GM21529 (cell line): ENCODE data around the gene TRERF1.
A peak's percentile ranks its signal among the peaks of the same experiment; 100 is the strongest.

Source experiments
- ATAC-seq: cut with Tn5 transposase; IDR thresholded peaks from one replicate; pipeline ENCODE4 v1.9.1; 2021; ENCODE audit not compliant: unreplicated experiment

Gene TRERF1

GRCh38 chr6:42424906-42425474 lies 26.7 kb downstream of the TRERF1 start:
- no peak for ATAC-seq

- ATAC-seq: peak; percentile 78
Measured at GRCh38 chr6:42423244-42423643, 28.5 kb downstream of the TRERF1 start.

- ATAC-seq: no peak
Measured at GRCh38 chr6:42420741-42421140, 31.0 kb downstream of the TRERF1 start.

GRCh38 chr6:42419490-42420280 lies 32.0 kb downstream of the TRERF1 start:
- ATAC-seq: no peak

GRCh38 chr6:42418724-42419123 lies 33.0 kb downstream of the TRERF1 start:
- ATAC-seq: no peak

- ATAC-seq: no peak
Measured at GRCh38 chr6:42417641-42418112, 34.0 kb downstream of the TRERF1 start.

GRCh38 chr6:42411406-42411805 lies 40.3 kb downstream of the TRERF1 start:
- ATAC-seq: no peak

GRCh38 chr6:42410861-42411260 lies 40.9 kb downstream of the TRERF1 start:
- ATAC-seq: no peak

GRCh38 chr6:42409581-42409980 lies 42.1 kb downstream of the TRERF1 start:
- no peak for ATAC-seq

GRCh38 chr6:42407379-42407778 lies 44.3 kb downstream of the TRERF1 start:
- ATAC-seq: no peak

- no peak for ATAC-seq
Measured at GRCh38 chr6:42406306-42407280, 45.1 kb downstream of the TRERF1 start.

- ATAC-seq: no peak
Measured at GRCh38 chr6:42405021-42405420, 46.7 kb downstream of the TRERF1 start.

GRCh38 chr6:42404484-42404883 lies 47.2 kb downstream of the TRERF1 start:
- ATAC-seq: no peak

GRCh38 chr6:42403831-42404230 lies 47.9 kb downstream of the TRERF1 start:
- ATAC-seq: no peak

- no peak for ATAC-seq
Measured at GRCh38 chr6:42403421-42403820, 48.3 kb downstream of the TRERF1 start.

- ATAC-seq: peak; percentile 94
Measured at GRCh38 chr6:42402184-42402583, 49.5 kb downstream of the TRERF1 start.

GRCh38 chr6:42401613-42401951 lies 50.1 kb downstream of the TRERF1 start:
- ATAC-seq: no peak

GRCh38 chr6:42400886-42401612 lies 50.7 kb downstream of the TRERF1 start:
- no peak for ATAC-seq

- no peak for ATAC-seq
Measured at GRCh38 chr6:42400061-42400760, 51.5 kb downstream of the TRERF1 start.

- no peak for ATAC-seq
Measured at GRCh38 chr6:42396720-42397119, 55.0 kb downstream of the TRERF1 start.
